ENCODE results near the gene FAF1. TPM values are rescaled to one million over a fixed set of nuclear protein-coding genes. Genes with fewer than 3 reads are reported as not detected.

FAF1 gene
- total RNA-seq, 1 experiment from 2014 or later = 148 TPM

GRCh38 chr1:50634251-50634650 is 325.8 kb downstream of the FAF1 start:
- no peak for DNase-seq (ENCODE audit: low read depth)

DNA sequence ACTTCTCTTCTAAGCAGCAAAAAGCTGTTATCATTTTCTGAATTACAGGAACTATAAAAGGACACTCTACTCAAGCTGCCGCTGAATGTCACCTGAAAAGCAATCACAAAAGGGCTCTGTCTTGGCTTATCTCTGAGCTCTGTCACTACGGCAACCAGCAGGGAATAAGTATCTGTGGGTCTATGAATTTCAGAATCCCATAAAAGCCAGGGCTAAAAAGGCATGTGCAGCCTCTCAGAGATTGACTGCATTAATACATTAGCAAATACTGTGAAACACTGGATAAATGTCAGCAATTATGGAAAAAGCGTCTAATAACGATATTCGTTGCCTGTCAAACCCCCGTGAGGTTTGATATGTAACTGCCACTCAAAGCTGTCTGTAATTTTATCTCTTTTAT is 326.6 kb downstream of the FAF1 start:
- no peak for DNase-seq (ENCODE audit: low read depth)

DNA sequence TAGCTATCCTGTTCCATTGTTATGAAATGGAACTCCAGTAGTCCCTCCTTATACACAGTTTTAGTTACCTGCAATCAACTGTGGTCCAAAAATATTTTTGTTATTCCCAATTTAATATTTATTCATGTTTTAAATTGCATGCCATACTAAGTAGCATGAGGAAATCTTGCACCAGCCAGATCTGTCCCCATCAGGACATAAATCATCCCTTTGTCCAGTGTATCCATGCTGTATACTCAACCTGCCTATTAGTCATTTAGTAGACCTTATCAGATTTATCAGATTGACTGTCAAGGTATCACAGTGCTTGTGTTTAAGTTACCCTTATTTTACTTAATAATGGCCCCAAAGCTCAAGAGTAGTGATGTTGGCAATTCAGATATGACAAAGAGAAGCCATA is 328.9 kb downstream of the FAF1 start:
- no peak for DNase-seq (ENCODE audit: low read depth)

DNA sequence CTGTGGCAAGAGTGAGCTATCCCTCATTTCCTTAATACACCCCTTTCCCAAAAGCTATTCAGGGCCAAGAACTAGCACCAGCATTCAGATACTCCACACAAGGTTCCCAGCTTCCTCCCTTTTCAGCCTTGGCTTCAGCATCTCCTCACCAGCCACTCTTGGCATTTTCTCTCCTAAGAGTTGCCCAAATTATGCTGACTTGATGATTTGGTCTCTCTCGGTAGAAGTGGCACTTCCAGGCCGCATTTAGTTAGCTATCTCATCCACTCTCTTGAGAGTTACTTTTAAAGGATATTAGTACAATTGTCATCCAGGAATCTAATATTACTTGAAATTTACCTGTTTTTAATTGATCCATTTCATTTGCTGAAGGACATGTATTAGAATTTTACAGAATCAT is 337.8 kb downstream of the FAF1 start:
- DNase-seq (ENCODE audit: low read depth) = no peak

DNA sequence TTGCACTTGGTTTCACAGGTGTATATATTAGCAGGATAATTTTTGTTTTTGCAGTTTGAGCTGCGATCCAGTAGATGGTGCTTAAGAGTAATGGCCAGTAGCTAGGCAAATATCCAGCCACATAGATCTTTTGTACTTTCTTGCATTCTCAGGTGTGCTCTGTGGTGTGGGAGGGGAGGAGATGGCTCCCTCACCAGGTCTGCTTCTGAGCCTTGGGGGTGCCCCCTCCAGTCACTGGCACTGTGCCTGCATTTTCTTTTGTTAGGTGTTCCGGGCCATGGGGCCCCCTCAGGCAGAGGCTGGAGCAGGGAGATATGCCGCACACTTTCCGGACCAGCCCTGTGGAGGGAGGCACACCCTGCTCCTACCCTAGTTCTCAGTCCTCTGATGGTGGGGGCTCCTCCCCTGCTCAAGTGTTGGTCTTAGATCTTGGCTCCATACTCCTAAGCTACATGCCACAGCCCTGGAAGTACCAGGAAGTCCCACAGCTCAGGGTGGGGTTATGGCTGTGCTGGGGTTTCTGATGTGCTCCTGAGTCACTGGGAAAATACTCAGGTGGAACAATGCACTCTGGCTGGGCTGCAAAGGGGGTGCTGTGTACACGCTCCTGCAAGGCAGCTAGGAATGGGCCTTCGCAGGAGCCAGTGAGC is 339.3 kb downstream of the FAF1 start:
- peak; percentile 66 for DNase-seq (ENCODE audit: low read depth)

- no peak for DNase-seq (ENCODE audit: low read depth)
Observed at GRCh38 chr1:50615036-50615750, 344.9 kb downstream of the FAF1 start.

GRCh38 chr1:50611675-50612074 is 348.4 kb downstream of the FAF1 start:
- DNase-seq (ENCODE audit: low read depth) = no peak

GRCh38 chr1:50610563-50610962 is 349.5 kb downstream of the FAF1 start:
- no peak for DNase-seq (ENCODE audit: low read depth)

- no peak for DNase-seq (ENCODE audit: low read depth)
Observed at GRCh38 chr1:50609508-50609907, 350.6 kb downstream of the FAF1 start.

GRCh38 chr1:50605186-50605875 is 354.7 kb downstream of the FAF1 start:
- DNase-seq (ENCODE audit: low read depth) = peak; percentile 7

- no peak for DNase-seq (ENCODE audit: low read depth)
Observed at GRCh38 chr1:50604580-50604979, 355.5 kb downstream of the FAF1 start.

GRCh38 chr1:50603274-50604271 is 356.5 kb downstream of the FAF1 start:
- peak; percentile 44 for DNase-seq (ENCODE audit: low read depth)

DNA sequence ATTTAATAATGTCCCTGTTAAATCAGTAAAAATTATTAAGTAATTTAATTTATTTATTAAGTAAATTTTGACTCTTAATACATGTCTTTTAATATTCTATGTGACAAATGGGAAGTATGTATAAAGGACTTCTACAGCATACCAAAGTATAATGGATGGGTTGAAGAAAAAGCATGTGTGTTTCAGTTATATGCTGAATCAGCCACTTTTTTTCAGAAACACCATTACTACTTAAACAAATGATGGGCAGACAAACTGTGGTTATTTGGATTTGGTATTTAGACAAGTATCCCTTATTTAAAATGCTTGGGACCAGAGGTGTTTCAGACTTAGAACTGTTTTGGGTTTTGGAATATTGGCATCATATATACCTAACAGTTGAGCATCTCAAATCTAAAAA is 360.5 kb downstream of the FAF1 start:
- no peak for DNase-seq (ENCODE audit: low read depth)

- no peak for DNase-seq (ENCODE audit: low read depth)
Observed at GRCh38 chr1:50595874-50596273, 364.2 kb downstream of the FAF1 start.

- DNase-seq (ENCODE audit: low read depth) = no peak
Observed at GRCh38 chr1:50593515-50593914, 366.6 kb downstream of the FAF1 start.

GRCh38 chr1:50591598-50591997 is 368.5 kb downstream of the FAF1 start:
- DNase-seq (ENCODE audit: low read depth) = no peak

GRCh38 chr1:50582346-50582745 is 377.7 kb downstream of the FAF1 start:
- DNase-seq (ENCODE audit: low read depth) = no peak

DNA sequence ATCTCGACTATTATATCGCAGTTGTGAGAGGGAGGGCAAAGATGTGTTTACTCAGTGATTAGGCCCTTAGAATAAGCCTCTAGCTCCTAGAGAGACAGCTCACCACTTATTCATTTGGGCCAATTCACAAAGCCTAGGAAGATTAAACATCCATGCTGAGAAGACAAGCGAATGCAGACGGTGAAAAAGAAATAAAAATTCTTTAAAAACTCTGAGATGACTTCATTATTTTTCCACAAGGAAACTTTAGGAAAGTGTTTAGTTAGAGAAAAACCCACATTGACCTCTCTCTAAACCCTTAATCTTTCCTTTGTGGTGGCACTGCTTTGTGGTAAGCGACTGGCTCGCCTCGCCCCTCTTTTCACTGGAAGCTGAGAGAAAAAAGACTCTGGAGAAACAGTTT is 390.0 kb downstream of the FAF1 start:
- no peak for DNase-seq (ENCODE audit: low read depth)

- no peak for DNase-seq (ENCODE audit: low read depth)
Observed at GRCh38 chr1:50568782-50569181, 391.3 kb downstream of the FAF1 start.

DNA sequence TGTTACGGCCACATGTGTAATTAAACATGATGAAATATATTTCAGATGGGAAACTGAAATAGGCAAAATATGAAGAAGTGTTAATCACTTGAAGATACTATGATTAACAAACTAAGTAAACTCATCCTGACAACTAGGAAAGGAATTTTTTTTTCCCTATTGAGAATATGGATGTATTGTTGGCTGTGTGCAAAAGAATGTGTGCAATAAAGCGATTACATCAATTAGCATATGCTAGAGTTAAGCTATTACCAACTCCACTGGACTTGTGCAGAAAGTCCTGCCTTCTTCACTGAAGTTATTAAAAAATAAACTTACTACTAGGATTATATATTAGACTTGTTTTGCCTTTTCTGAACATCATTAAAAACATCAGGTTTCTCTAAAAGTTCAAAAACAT is 393.7 kb downstream of the FAF1 start:
- DNase-seq (ENCODE audit: low read depth) = no peak

GRCh38 chr1:50564417-50564816 is 395.6 kb downstream of the FAF1 start:
- no peak for DNase-seq (ENCODE audit: low read depth)

DNA sequence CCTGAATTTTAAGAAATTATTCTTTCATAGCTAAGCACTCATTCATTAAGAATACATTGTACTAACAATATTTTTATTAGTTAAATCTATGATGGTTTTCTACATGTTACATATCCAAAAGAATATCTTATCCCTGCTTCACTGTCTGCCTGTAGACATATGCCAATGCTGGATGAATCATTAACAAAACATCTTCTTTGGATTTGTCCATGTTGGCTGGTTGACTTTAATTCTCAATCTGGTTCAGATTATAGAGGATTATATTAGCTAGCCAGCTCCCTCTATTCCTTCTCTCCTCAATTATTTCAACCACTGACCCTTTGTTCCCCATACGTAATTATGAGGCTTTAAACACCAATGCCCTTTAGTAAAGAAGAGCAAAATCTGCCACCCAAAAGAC is 398.0 kb downstream of the FAF1 start:
- DNase-seq (ENCODE audit: low read depth) = no peak
